ENCODE results near the gene BPIFA1.

GRCh38 chr20:33280000-33280680 is 44.3 kb downstream of the BPIFA1 start:
- TF ChIP-seq ELF1 (IDR thresholded peaks at IDR 0.05) (no peak), CTCF (IDR thresholded peaks at IDR 0.05) (no peak), MXI1 (IDR thresholded peaks at IDR 0.05; ENCODE audit: low read depth, low read length) (no peak), IRF3 (IDR thresholded peaks at IDR 0.05; ENCODE audit: low read depth, low read length) (no peak), USF2 (IDR thresholded peaks at IDR 0.05; ENCODE audit: borderline replicate concordance, low read depth, low read length) (no peak), JUND (IDR thresholded peaks at IDR 0.05) (no peak), GABPA (IDR thresholded peaks at IDR 0.05; ENCODE audit: low read depth) (no peak), NFIC (IDR thresholded peaks at IDR 0.05; ENCODE audit: borderline replicate concordance) (no peak), USF1 (IDR thresholded peaks at IDR 0.05; ENCODE audit: borderline replicate concordance, low read depth) (no peak), PBX3 (IDR thresholded peaks at IDR 0.05) (no peak)
